Measurements from ENCODE around the gene GRID1. TPM values are rescaled to one million over a fixed set of nuclear protein-coding genes. Genes with fewer than 3 reads are reported as not detected.

GRID1 gene
- total RNA-seq, 1 donor from 2014 or later = 1.1 TPM

DNA sequence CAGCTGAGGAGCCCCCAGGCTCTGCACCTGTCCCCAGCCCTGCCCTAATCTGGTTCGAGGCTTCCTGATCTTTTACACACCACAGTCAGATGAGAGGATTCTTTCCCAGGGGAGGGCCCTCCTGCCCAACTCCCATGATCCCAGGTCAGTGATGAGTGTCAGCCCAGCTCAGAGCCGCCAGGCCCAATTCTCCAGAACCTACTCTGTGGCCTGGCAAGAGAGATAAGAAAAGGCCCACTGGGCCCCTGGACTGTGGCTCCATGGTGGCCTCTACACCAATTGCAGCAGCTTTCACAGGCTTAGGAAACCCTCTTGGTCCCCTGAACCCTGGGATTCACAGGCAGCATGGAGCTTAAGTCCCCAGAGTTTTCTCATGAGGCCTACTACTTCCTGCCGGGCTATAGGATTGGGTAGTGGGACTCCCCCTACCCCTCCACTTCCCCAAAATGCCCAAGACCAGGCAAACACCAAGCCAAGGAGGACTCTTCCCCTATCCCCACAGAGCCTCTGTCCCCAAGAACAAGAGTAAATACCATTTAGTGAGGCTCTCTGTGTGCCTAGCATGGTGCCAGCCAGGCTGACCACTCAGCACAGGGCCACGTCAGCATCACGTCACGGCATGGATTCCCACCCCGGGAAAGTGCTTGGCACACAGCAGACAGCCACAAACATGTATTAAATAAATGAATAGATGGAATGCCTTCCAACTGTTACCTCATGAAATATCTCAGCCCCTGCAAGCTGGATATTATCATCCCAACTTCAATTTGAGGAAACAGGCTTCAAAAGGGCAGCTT is 100.0 kb downstream of the GRID1 start:
- peaks cover 24% of the 10 kb centered on the region for H3K4me1 Mint-ChIP-seq
- H3K4me3 Mint-ChIP-seq = no peak overlapping the region
- no peak for DNase-seq (ENCODE audit: low read depth, low spot score)
- TF ChIP-seq, protein P1, sequence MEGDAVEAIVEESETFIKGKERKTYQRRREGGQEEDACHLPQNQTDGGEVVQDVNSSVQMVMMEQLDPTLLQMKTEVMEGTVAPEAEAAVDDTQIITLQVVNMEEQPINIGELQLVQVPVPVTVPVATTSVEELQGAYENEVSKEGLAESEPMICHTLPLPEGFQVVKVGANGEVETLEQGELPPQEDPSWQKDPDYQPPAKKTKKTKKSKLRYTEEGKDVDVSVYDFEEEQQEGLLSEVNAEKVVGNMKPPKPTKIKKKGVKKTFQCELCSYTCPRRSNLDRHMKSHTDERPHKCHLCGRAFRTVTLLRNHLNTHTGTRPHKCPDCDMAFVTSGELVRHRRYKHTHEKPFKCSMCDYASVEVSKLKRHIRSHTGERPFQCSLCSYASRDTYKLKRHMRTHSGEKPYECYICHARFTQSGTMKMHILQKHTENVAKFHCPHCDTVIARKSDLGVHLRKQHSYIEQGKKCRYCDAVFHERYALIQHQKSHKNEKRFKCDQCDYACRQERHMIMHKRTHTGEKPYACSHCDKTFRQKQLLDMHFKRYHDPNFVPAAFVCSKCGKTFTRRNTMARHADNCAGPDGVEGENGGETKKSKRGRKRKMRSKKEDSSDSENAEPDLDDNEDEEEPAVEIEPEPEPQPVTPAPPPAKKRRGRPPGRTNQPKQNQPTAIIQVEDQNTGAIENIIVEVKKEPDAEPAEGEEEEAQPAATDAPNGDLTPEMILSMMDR (conservative IDR thresholded peaks at IDR 0.05) = no peak
- peak overlapping the region; percentile 78 for H3K27ac Mint-ChIP-seq (ENCODE audit: unreplicated experiment)
- no peaks in the 10 kb centered on the region for H3K9me3 Mint-ChIP-seq
- peaks cover 5% of the 10 kb centered on the region for H3K36me3 Mint-ChIP-seq (ENCODE audit: low read depth)
- peaks cover 9% of the 10 kb centered on the region for H3K27me3 Mint-ChIP-seq (ENCODE audit: low read depth)

DNA sequence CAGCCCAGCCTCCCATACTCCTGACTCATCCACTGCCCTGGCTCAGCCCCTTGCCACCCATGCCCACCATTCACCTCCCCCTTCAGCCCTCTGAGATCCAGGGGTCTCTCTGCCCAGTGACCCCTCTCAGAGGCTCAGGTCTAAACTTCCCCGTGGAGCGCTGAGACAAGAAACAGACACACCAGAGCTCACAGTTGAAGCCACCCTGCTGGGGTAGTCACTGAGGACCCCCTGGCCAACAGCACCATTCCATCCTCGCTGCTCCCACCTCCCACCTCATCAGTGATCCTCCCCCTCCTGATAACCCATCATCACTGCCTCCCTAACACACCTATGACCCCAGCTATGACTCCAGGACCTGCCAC is 100.7 kb downstream of the GRID1 start:
- H3K36me3 Mint-ChIP-seq (ENCODE audit: low read depth) = no peaks in the 10 kb centered on the region
- peaks cover 9% of the 10 kb centered on the region for H3K27me3 Mint-ChIP-seq (ENCODE audit: low read depth)
- no peak overlapping the region for H3K4me3 Mint-ChIP-seq
- TF ChIP-seq, protein P1 (conservative IDR thresholded peaks at IDR 0.05) = no peak
- no peaks in the 10 kb centered on the region for H3K9me3 Mint-ChIP-seq
- peak overlapping the region; percentile 71 for H3K27ac Mint-ChIP-seq (ENCODE audit: unreplicated experiment)
- H3K4me1 Mint-ChIP-seq = peaks cover 24% of the 10 kb centered on the region
- DNase-seq (ENCODE audit: low read depth, low spot score) = no peak

- H3K9me3 Mint-ChIP-seq = no peaks in the 10 kb centered on the region
- no peak overlapping the region for H3K27ac Mint-ChIP-seq (ENCODE audit: unreplicated experiment)
- TF ChIP-seq, protein P1 (conservative IDR thresholded peaks at IDR 0.05) = no peak
- H3K4me1 Mint-ChIP-seq = peaks cover 24% of the 10 kb centered on the region
- DNase-seq (ENCODE audit: low read depth, low spot score) = no peak
- no peaks in the 10 kb centered on the region for H3K36me3 Mint-ChIP-seq (ENCODE audit: low read depth)
- H3K4me3 Mint-ChIP-seq = no peak overlapping the region
- H3K27me3 Mint-ChIP-seq (ENCODE audit: low read depth) = peaks cover 9% of the 10 kb centered on the region
These were observed 101.2 kb downstream of the GRID1 start for GRCh38 chr10:86265236-86265894.

DNA sequence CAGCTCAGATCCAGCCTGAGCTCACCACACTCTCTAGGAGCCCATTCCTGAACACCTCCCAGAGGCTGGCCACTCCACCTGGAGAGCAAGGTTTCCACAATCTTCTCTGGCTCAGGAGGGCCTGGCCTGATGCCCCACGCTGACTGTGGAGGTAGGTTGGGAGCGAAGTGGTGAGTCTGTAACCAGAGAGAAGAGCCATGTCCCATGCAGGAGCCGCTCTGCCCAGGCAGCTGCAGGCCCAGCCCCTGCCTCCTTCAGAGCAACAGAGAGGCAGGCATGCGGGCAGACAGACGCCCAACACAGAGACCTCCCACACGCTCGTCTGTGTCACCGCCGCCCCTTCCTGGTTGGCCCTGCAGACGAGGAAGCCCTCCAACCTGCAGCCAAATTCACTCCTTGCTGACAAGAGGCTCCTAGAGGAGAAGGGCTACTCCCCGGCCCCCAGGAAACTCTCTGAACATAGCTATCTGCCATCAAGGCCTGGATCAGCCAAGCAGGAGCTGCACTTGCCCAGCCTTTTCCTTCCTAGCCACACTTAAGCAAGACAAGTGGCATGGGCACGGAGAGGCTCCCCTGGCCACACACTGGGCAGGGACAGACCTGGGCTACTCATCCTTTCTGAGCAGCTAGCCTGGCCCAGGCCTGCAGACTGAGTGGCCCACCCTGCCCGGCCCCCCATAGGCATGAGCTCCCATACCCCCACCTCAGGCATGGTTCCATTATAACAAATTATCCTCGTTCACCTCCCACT is 101.9 kb downstream of the GRID1 start:
- peaks cover 24% of the 10 kb centered on the region for H3K4me1 Mint-ChIP-seq
- no peak overlapping the region for H3K4me3 Mint-ChIP-seq
- H3K27me3 Mint-ChIP-seq (ENCODE audit: low read depth) = peaks cover 9% of the 10 kb centered on the region
- no peaks in the 10 kb centered on the region for H3K9me3 Mint-ChIP-seq
- DNase-seq (ENCODE audit: low read depth, low spot score) = no peak
- H3K36me3 Mint-ChIP-seq (ENCODE audit: low read depth) = no peaks in the 10 kb centered on the region
- TF ChIP-seq, protein P1 (conservative IDR thresholded peaks at IDR 0.05) = no peak
- no peak overlapping the region for H3K27ac Mint-ChIP-seq (ENCODE audit: unreplicated experiment)

DNA sequence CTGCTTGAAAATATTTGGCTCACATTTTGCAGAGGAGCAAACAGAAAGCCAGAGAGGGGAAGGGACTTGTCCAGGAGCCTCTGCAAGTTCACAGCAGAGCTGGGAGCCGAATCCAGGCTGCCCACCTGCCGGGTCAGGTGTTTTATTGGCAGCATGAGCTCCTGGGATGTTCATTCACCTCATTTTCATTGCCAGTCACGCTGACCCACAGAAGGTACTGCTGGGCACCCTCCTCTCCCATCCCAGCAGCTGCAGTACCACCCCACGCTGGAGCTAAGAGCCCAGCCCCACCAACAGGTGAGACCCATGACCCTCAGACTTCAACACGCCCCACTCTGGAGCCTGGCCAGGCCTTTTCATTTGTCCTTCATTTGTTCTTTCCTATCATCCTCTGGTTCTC is 102.7 kb downstream of the GRID1 start:
- H3K27ac Mint-ChIP-seq (ENCODE audit: unreplicated experiment) = no peak overlapping the region
- no peak for DNase-seq (ENCODE audit: low read depth, low spot score)
- H3K4me3 Mint-ChIP-seq = no peak overlapping the region
- H3K9me3 Mint-ChIP-seq = no peaks in the 10 kb centered on the region
- H3K27me3 Mint-ChIP-seq (ENCODE audit: low read depth) = peaks cover 9% of the 10 kb centered on the region
- TF ChIP-seq, protein P1 (conservative IDR thresholded peaks at IDR 0.05) = no peak
- no peaks in the 10 kb centered on the region for H3K36me3 Mint-ChIP-seq (ENCODE audit: low read depth)
- H3K4me1 Mint-ChIP-seq = peaks cover 20% of the 10 kb centered on the region

Measured in neural crest cell (in vitro differentiated cells).